NK-92 treated with Interleukin-12 subunit alpha and Interleukin-12 subunit beta, amount 100 ng/mL, for 24 hours (cell line): ENCODE measurements around the gene NUMB.
"Not testable (repeated sequence)": the region's sequence is repeated elsewhere in the genome, so short reads cannot be mapped to it uniquely, and the experiment has no call there.

Experiments used
- DNase-seq: peaks from one replicate; lab custom pipeline; 2025; lab: John Stamatoyannopoulos, UW

Gene NUMB

DNA sequence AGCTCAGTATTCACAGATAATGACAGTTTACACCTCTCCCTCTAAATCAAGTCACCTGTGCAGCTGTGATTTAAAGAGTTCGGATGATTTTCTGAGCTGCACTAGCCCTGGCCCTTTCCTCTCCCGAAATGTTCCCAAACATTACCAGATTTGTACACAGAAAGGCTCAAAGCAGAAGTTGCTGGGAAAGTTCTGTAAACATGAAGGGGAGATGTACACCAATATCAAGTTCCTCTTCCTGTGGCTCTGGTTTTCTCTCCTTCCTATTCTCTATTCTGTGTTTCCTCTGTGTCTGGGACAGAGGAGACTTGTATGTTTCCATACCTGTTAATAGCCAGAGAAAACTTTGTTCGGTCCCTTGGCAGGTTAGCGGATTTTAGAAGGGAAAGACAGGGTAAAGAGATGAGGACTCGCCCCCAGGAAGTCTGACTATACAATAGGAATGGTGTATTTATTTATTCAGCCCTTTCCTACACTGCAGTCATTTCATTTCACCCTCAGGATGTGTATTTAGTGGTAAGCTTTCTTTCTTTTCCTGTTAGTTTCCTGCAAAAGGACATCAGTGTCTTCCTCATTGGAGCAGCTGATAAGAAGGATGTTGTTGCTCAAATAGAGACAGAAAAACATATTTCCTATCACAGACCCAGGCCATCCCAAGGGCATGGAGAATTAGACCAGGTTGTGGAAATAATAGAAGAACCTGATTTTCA is 7.6 kb upstream of the NUMB start:
- DNase-seq = no peak

DNA sequence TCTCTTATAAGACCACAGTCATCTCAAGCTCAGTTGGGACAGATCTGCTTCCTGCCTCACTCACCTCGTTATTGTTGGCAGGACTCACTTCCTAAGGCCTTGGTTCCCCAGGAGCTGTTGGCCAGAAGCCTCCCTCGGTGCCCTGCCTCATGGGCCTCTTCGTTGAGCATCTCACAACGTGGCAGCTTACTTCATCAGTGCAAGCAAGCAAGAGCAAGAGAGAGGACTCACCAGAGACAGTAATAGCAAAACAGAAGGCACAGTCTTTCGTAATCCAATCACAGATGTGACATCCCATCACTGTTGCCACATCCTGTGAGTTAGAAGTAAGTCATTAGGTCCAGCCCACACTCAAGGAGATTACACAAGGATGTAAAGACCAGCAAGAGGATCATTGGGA is 5.1 kb upstream of the NUMB start:
- peak; percentile 45 for DNase-seq

GRCh38 chr14:73462815-73463214 is 4.5 kb upstream of the NUMB start:
- DNase-seq = no peak

GRCh38 chr14:73462048-73462715 is 3.8 kb upstream of the NUMB start:
- no peak for DNase-seq

DNA sequence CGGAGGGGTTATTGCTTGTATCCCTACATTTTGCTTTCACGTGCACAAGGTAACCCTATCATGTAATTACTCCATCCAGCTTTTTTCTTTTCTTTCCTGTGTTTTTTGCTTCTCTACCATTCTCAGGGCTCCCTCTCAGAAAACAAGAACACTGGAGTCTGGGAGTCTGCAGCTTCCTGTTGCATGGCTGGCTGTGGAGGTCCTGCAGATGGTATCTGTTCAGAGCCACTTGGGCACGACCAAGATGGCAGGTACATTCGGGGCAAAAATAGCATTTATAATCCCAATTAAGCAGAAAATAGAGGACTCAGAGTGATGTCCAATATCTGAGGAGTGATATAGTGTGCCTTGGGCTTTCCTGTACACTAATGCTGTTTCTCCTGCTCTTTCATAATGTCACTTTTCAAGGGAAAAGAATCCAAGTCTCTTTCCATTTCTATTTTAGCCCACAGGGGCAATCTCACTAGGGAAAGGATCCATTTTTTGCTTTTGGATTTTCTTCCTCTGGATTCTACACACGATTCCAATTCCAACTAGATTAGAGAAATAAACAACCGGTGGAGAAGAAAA is 3.2 kb upstream of the NUMB start:
- DNase-seq = no peak

- no peak for DNase-seq
Observed at GRCh38 chr14:73460691-73461127, 2.4 kb upstream of the NUMB start.

DNA sequence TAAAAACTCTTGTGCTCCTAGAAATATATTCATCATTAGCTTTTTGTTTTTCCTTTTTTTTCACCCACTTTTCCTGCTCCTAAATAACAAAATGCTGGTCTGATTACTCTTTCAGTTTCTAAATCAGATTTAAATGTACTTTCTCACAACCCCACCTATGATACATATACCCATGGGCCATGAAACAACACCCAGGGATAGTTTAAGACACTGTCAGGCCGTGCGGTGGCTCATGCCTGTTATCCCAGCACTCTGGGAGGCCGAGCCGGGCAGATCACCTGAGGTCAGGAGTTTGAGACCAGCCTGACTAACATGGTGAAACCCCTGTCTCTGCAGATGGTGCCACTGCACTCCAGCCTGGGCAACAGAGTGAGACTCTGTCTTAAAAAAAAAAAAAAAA is 1.6 kb upstream of the NUMB start:
- no peak for DNase-seq

DNA sequence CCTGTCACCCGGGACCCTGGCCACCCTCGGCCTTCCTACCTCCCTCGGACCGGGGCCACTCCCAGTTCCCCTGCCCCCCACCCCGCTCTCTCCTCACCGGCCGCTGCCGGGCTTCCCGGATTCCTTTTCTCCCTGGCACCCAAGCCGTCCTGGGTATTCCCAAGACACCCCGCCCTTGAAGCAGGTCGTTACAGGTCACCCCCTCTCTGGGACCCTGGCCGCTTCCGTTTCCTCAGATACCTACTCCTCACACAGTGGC is 493 bp downstream of the NUMB start:
- no peak for DNase-seq

GRCh38 chr14:73457041-73457923 is 1.1 kb downstream of the NUMB start:
- no peak for DNase-seq

GRCh38 chr14:73455294-73455693 is 3.1 kb downstream of the NUMB start:
- DNase-seq = no peak

DNA sequence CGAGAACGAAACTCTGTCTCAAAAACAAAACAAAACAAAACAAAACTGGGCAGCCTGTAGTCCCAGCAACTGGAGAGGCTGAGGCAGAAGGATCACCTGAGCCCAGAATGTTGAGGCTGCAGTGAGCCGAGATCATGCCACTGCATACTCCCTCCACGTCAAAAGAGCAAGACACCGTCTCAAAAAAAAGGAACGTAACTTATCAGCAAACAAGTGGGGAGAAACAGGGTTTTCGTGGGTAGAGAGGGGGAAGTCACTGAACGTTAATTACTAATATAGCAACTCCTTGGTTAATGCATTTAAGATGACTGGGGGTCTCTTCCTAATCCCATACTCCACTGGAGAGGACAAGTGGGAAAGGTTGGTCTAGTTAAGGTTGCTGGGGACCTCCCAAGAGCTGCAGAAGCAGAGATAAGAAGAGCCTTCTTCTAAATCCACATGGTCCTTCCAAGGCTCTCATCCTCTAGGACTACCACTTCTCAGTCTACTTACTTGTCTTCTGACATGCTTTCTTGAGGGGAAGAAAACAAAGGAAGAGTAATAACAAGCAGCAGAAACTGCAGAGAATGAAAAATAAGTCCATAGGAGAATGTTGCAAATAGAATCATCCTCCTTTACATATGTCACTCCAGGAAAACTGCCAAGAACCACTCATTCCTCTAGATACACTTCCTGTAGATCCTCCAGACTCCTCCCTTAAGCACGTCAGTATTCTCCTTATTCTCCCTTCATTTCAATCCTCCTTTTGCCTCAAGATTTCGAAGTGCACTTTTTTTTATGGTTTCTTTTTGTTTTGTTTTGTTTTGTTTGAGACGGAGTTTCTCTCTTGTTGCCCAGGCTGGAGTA is 5.8 kb downstream of the NUMB start:
- DNase-seq = no peak

- DNase-seq = no peak
Observed at GRCh38 chr14:73443758-73444157, 14.6 kb downstream of the NUMB start.

GRCh38 chr14:73441286-73441685 is 17.1 kb downstream of the NUMB start:
- no peak for DNase-seq

GRCh38 chr14:73438993-73439392 is 19.4 kb downstream of the NUMB start:
- DNase-seq = no peak

DNA sequence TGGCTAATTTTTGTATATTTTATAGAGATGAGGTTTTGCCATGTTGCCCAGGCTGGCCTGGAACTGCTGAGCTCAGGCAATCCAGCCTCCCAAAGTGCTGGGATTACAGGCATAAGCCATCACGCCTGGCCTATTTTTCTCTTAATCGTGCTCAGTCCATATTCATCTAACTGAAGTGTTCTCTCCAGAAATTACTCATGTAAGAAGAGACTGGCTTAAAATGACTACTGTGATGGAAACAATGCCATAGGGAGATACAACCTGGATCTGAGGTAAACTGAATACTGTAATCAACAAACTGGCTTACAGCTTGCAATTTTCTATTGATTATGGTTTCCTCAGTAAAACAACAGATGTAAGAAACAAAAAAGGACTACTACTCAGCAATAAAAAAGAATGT is 21.1 kb downstream of the NUMB start:
- DNase-seq = no peak

DNA sequence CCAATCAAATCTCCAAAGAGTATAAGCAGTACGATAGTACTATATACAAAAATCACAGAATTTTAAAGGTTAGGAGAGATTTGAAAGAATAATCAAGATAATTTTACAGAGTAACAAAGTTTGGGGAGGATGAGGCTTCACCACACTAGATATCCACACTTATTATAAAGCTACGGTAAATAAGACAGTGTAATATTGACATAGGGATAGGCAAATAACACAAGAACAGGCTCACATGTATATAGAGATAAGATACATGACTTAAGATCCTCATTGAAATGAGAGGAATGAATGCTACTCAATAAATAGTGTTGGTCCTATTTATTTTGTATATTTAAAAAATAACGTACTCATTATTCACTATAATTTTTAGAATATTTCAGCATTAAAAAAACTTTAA is 26.2 kb downstream of the NUMB start:
- no peak for DNase-seq

DNA sequence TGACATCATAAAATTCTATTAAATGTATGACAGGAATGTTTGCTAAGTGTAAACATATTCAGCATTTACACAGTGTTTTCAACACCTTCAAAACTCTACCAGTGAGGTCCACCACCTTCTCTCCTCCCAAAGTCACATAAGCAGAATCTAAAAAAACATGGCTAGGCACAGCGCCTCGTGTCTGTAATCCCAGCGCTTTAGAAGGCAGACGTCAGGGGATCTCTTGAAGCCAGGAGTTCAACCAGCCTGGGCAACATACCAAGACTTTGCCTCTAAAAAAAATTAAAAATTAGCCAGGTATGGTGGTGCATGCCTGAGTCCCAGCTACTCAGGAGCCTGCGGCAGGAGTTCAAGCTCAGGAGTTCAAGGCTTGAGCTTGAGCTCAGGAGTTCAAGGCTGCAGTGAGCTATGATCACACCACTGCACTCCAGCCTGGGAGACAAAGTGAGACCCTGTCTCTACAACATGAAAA is 30.0 kb downstream of the NUMB start:
- DNase-seq = no peak

DNA sequence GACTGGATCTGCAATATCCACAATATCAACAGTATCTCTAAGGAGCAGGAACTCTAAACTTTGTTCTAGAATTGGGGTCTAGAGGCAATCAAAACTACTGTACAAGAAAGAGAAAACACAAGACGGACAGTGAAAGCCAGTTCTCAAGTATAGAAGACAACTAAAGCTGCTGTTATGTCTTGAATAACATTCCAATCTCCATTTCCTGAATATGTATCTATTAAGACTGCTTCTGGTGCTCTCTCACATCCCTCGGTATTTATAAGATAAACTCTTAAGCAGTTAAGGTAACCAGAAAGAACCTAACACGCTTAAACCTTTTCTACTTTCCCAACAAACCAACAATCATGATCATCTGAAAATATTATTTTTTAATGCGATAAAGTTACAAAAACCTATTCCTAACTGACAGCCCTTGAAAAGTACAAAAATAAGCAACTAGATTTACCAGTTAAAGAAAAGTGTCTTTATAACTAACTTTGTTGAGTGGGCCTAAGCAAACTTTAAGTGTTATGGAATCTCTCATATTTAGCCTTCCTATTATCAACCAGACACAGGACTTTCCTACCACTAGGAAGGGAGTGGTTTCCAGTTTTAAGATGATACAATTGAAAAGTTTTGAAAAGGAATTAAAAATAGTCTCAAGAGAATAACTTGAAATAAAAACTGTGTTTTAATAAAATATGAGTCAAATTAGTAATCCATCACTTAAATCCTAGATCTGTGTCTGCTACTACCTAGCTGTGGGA is 30.7 kb downstream of the NUMB start:
- DNase-seq = no peak

DNA sequence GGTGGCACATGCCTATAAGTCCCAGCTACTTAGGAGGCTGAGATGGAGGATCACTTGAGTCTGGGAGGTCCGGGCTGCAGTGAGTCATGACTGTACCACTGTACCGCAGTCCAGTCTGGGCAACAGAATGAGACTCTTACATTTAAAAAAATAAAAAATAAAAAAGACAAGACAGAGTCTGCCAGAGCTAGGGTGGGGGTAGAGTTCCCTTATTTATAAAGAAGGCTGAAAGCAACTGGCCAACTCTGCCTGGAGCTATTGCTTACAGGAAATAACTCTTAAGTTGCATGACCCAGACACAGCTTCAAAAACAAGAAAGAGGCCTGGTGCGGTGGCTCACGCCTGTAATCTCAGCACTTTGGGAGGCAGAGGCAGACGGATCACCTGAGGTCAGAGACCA is 31.5 kb downstream of the NUMB start:
- DNase-seq = no peak

DNA sequence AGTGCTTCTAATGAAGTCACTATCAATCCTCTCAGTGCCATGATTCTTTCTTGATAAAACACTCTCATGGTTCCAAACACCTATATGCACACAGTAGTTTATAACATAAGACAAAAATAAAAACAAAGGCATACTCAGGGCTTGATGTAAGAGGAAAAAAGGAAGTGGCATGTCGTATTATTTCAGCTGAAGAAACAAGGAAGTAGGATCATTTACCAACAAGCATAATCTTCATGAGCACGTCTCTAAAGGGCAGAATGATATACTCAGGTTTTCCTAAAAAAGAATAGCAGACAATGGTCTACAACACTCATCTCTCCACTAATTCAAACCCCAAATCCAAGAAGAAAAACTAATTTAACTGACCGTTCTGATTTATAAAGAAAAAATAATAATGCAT is 33.9 kb downstream of the NUMB start:
- DNase-seq = no peak

DNA sequence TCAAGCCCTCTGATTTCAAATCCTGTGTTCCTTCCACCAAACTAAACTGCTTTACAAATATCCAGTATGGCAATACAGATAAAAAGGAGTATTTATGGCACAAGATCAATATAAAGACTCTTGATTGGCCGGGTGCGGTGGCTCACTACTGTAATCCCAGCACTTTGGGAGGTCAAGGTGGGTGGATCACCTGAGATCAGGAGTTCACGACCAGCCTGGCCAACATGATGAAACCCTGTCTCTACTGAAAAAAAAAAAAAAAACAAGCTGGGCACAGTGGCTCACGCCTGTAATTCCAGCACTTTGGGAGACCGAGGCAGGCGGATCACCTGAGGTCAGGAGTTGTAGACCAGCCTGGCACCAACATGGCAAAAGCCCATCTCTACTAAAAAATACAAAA is 35.3 kb downstream of the NUMB start:
- not testable (repeated sequence) for DNase-seq
